Fibroblast of lung (primary cell): ENCODE data around the gene PCLO. TPM values are rescaled to one million over a fixed set of nuclear protein-coding genes. Genes with fewer than 3 reads are reported as not detected.

Experiments
- DNase-seq, 2 donors: peaks; one replicate each; pipeline versions ENCODE4 v3.0.0 to v3.0.0-alpha.2; 2010; ENCODE audit warnings: low read depth in 2 of 2
- H2AFZ ChIP-seq: 2 replicates; pipeline ENCODE4 v1.5.1; 2012; ENCODE audit warnings: low read length, control low read depth, inconsistent platforms
- H3K27ac ChIP-seq: 2 replicates; pipeline ENCODE4 v1.5.1; 2011; ENCODE audit warnings: low read length, control low read depth; ENCODE audit not compliant: insufficient read depth
- H3K27me3 ChIP-seq: 2 replicates; pipeline ENCODE4 v1.5.1; 2011; ENCODE audit warnings: mild to moderate bottlenecking, low read length; ENCODE audit not compliant: control insufficient read depth, insufficient read depth
- H3K36me3 ChIP-seq: 2 replicates; pipeline ENCODE4 v1.5.1; 2011; ENCODE audit warnings: low read length; ENCODE audit not compliant: control insufficient read depth, insufficient read depth
- H3K4me1 ChIP-seq: 2 replicates; pipeline ENCODE4 v1.5.1; 2011; ENCODE audit warnings: low read length; ENCODE audit not compliant: control insufficient read depth, insufficient read depth; ENCODE audit errors: extremely low read depth
- H3K4me2 ChIP-seq: 2 replicates; pipeline ENCODE4 v1.5.1; 2011; ENCODE audit warnings: low read length, control low read depth; ENCODE audit not compliant: insufficient read depth; ENCODE audit errors: extremely low read depth
- H3K4me3 ChIP-seq, 4 experiments: fragments of 200-600 bp in 1 of 4; sonication (generic) in 1 of 4; replicated peaks in 1 of 4; 2 replicates each; pipeline ENCODE4 v1.5.1; 2011 to 2016; ENCODE audit warnings: low read length in 4 of 4, low read depth in 3 of 4, mild to moderate bottlenecking in 3 of 4, control low read depth in 2 of 4, inconsistent platforms in 1 of 4, mixed read lengths in 1 of 4; ENCODE audit not compliant: insufficient read depth in 1 of 4; ENCODE audit errors: control extremely low read depth in 1 of 4
- H3K79me2 ChIP-seq: 2 replicates; pipeline ENCODE4 v1.5.1; 2012; ENCODE audit warnings: mild to moderate bottlenecking, low read length, inconsistent platforms; ENCODE audit not compliant: control insufficient read depth, insufficient read depth
- H3K9ac ChIP-seq: 2 replicates; pipeline ENCODE4 v1.5.1; 2011; ENCODE audit warnings: mild to moderate bottlenecking, low read length, control low read depth; ENCODE audit not compliant: insufficient read depth
- H3K9me3 ChIP-seq: 2 replicates; pipeline ENCODE4 v1.5.1; 2012; ENCODE audit warnings: low read depth, low read length; ENCODE audit not compliant: control insufficient read depth, insufficient read depth
- H4K20me1 ChIP-seq: 2 replicates; pipeline ENCODE4 v1.5.1; 2011; ENCODE audit warnings: low read length; ENCODE audit not compliant: control insufficient read depth, insufficient read depth; ENCODE audit errors: extremely low read depth
- EZH2 ChIP-seq: IDR thresholded peaks from 2 replicates; pipeline ENCODE4 v1.5.1; 2012; ENCODE audit warnings: low read length, control low read depth, mild to moderate bottlenecking; ENCODE audit errors: missing control alignments
- polyA plus RNA-seq, 2 donors: library from polyadenylated mRNA; depleted of rRNA in 1 of 2; stranded (reverse) in 1 of 2; unstranded in 1 of 2; fragments of >200 nt; gene quantifications; 2 replicates each; pipeline ENCODE4 v1.2.1, GENCODE V29; 2011 to 2012; ENCODE audit warnings: missing spikeins in 1 of 2
- total RNA-seq: library from RNA; depleted of rRNA; stranded (reverse); fragments of >200 nt; gene quantifications from 2 replicates; pipeline ENCODE4 v1.2.1, GENCODE V29; 2014
- TF ChIP-seq, protein P1 (sequence below), 2 donors: IDR thresholded peaks in 1 of 2; conservative IDR thresholded peaks in 1 of 2; 1 replicate in 1 of 2; 2 replicates in 1 of 2; pipeline ENCODE4 v1.5.1; 2011 to 2012; ENCODE audit warnings: low read length in 2 of 2, control low read depth in 1 of 2, inconsistent platforms in 1 of 2, low read depth in 1 of 2, mild to moderate bottlenecking in 1 of 2

Gene PCLO
- total and polyA plus RNA-seq, 2 donors (not counting 1 experiment from before 2014, with no cell fraction given) = 0.03 to 0.17 TPM

DNA sequence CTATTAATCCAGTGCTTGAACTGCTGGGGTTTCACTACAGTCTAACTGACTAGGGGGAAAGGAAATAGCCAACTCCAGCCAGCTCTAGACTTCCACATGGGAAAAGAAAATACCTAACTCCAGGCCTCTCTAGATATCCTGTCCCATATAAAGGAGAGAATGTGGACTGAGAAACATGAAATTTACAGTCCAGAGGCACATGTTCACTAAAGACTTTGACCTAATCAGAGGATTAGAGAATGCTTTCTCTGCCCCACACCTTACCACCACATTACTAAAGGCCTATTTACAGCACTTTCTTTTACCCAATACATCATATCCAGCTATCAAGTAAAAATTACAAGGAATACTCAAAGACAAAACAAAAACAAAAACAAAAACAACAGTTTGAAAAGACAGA, 164.2 kb downstream of the PCLO start:
- Histone ChIP-seq H3K4me1 (no peaks in the 10 kb centered on the region), H3K27me3 (no peaks in the 10 kb centered on the region), H3K27ac (no peak overlapping the region), H3K36me3 (no peaks in the 10 kb centered on the region), H3K79me2 (no peaks in the 10 kb centered on the region), H3K4me3 (no peak overlapping the region), H4K20me1 (no peaks in the 10 kb centered on the region), H2AFZ (no peak overlapping the region), H3K4me2 (no peak overlapping the region), H3K9ac (no peak overlapping the region), H3K9me3 (no peaks in the 10 kb centered on the region)
- no peak for DNase-seq
- no peak for TF ChIP-seq EZH2
- TF ChIP-seq, protein P1, sequence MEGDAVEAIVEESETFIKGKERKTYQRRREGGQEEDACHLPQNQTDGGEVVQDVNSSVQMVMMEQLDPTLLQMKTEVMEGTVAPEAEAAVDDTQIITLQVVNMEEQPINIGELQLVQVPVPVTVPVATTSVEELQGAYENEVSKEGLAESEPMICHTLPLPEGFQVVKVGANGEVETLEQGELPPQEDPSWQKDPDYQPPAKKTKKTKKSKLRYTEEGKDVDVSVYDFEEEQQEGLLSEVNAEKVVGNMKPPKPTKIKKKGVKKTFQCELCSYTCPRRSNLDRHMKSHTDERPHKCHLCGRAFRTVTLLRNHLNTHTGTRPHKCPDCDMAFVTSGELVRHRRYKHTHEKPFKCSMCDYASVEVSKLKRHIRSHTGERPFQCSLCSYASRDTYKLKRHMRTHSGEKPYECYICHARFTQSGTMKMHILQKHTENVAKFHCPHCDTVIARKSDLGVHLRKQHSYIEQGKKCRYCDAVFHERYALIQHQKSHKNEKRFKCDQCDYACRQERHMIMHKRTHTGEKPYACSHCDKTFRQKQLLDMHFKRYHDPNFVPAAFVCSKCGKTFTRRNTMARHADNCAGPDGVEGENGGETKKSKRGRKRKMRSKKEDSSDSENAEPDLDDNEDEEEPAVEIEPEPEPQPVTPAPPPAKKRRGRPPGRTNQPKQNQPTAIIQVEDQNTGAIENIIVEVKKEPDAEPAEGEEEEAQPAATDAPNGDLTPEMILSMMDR (conservative IDR thresholded peaks at IDR 0.05 in 1 of 2, IDR thresholded peaks at IDR 0.05 in 1 of 2; ENCODE audit: low read depth in 1 of 2, low read length in 2 of 2) = no peak

DNA sequence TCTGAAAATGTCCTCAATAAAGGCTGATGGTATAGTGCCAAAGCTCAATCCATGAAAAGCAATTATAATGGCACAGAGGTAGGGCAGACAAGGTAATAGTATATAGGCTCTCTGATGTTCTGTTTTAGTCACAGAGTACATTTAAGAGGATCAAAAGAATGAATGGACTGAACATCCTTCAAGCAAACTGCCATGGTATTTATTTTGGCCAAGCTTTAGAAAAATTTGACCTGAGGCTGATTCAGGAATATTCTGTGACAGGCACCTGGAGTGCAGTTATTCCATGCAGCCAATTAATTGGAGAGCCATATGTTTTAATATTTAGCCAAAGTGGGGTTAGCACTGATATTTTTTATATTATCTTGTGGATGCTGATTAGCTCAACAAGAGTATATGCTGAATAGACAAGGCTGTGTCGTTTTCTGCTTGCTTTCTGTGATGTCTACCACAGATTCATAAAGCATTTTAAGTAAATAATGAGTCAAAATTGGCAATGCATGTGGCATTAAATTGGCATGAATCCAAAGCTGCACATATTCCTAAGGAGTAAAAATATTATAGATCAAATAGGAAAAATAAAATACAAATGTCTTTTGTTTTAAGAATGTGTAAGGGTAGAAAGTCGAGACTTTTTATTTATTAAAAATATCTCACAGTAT, 177.4 kb downstream of the PCLO start:
- Histone ChIP-seq H3K4me2 (no peak overlapping the region), H3K9me3 (no peaks in the 10 kb centered on the region), H3K4me3 (no peak overlapping the region), H3K9ac (no peak overlapping the region), H2AFZ (no peak overlapping the region), H3K27me3 (no peaks in the 10 kb centered on the region), H3K4me1 (no peaks in the 10 kb centered on the region), H3K27ac (no peak overlapping the region), H3K36me3 (no peaks in the 10 kb centered on the region), H4K20me1 (no peaks in the 10 kb centered on the region), H3K79me2 (no peaks in the 10 kb centered on the region)
- DNase-seq = no peak
- TF ChIP-seq, protein P1 (conservative IDR thresholded peaks at IDR 0.05 in 1 of 2, IDR thresholded peaks at IDR 0.05 in 1 of 2; ENCODE audit: low read depth in 1 of 2, low read length in 2 of 2) = no peak
- no peak for TF ChIP-seq EZH2

DNA sequence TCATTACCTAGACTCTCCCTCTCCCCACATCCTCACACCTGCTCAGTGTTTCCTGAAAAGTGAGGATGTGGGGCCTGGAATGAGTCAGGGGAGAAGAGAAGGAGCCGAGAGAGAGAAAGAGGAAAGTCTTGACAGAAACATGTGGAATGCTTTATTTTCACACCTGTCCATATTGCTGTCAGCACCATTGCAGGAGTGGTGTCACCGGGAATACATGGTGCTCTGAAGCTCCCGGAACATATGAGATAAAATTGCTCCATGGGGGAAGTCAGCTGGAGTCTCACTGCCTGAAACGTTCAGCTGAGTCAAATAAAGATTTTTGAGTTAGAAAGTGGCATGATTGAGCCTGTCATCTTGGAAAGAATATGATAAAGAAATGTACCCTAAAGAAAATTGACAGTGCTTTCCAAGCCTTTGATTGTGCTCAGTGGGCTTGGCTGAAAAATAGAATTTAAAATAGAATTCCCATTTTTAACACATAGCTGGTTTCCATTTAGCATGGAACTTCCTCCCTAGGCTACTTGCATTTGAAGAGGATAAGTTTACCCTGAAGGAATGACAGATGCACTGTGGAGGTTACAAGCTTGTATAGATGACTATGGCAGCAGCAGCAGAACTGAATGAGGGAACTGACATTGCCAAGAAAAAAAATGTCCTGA, 182.4 kb downstream of the PCLO start:
- H3K36me3 ChIP-seq = no peaks in the 10 kb centered on the region
- no peaks in the 10 kb centered on the region for H3K79me2 ChIP-seq
- H3K9ac ChIP-seq = no peak overlapping the region
- no peaks in the 10 kb centered on the region for H4K20me1 ChIP-seq
- H3K27ac ChIP-seq = no peak overlapping the region
- DNase-seq = no peak
- no peak overlapping the region for H3K4me2 ChIP-seq
- TF ChIP-seq, protein P1 (conservative IDR thresholded peaks at IDR 0.05 in 1 of 2, IDR thresholded peaks at IDR 0.05 in 1 of 2; ENCODE audit: low read depth in 1 of 2, low read length in 2 of 2) = no peak
- no peak for TF ChIP-seq EZH2
- no peaks in the 10 kb centered on the region for H3K9me3 ChIP-seq
- H3K4me3 ChIP-seq = no peak overlapping the region
- no peak overlapping the region for H2AFZ ChIP-seq
- H3K4me1 ChIP-seq = no peaks in the 10 kb centered on the region
- H3K27me3 ChIP-seq = no peaks in the 10 kb centered on the region
